SK-N-SH (cell line): ENCODE measurements around the gene ADRM1. TPM values are rescaled to one million over a fixed set of nuclear protein-coding genes. Genes with fewer than 3 reads are reported as not detected.

Experiments used
- CTCF ChIA-PET: fragments of 300-600, 350-600 bp; formaldehyde crosslinking; extraction: SDS; loops from one replicate; lab custom pipeline; 2021; lab: Yijun Ruan, JAX
- POLR2A ChIA-PET: fragments of 350-600 bp; sonication (Branson Sonifier 250); formaldehyde crosslinking; extraction: SDS; loops from one replicate; lab custom pipeline; 2020; ENCODE audit warnings: antibody characterized with exemption, inconsistent platforms; lab: Yijun Ruan, JAX
- DNase-seq: peaks from one replicate; pipeline ENCODE4 v3.0.0; 2012
- H2AFZ ChIP-seq: fragments of 200-600 bp; sonication (generic); 2 replicates; pipeline ENCODE4 v1.8.1; 2016; ENCODE audit warnings: antibody characterized with exemption, mild to moderate bottlenecking, low read depth
- H3F3A ChIP-seq: fragments of 200-600 bp; sonication (generic); replicated peaks from 2 replicates; pipeline ENCODE3; 2016; ENCODE audit warnings: antibody characterized with exemption, mild to moderate bottlenecking; ENCODE audit not compliant: insufficient read depth
- H3K27ac ChIP-seq, 2 experiments: fragments of 200-500 bp in 1 of 2; fragments of 200-600 bp in 1 of 2; sonication (Bioruptor generic) in 1 of 2; sonication (generic), shearing (Covaris generic) in 1 of 2; 2 replicates each; pipeline versions ENCODE4 v1.5.1 to v1.6.1; 2014 to 2016; ENCODE audit warnings: low read depth in 2 of 2, inconsistent platforms in 1 of 2, low read length in 1 of 2, mild to moderate bottlenecking in 1 of 2, mixed read lengths in 1 of 2
- H3K27me3 ChIP-seq: fragments of 200-600 bp; sonication (generic), shearing (Covaris generic); 2 replicates; pipeline ENCODE4 v1.6.1; 2016; ENCODE audit warnings: mixed run types; ENCODE audit not compliant: insufficient read depth
- H3K36me3 ChIP-seq, 2 experiments: fragments of 200-500 bp in 1 of 2; fragments of 200-600 bp in 1 of 2; sonication (Bioruptor generic) in 1 of 2; sonication (generic) in 1 of 2; replicated peaks in 1 of 2; 2 replicates each; pipeline versions ENCODE3 to v1.5.1; 2014 to 2016; ENCODE audit warnings: low read length in 1 of 2, mild to moderate bottlenecking in 1 of 2; ENCODE audit not compliant: insufficient read depth in 2 of 2, control insufficient read depth in 1 of 2
- H3K4me1 ChIP-seq, 2 experiments: fragments of 200-500 bp in 1 of 2; fragments of 200-600 bp in 1 of 2; sonication (Bioruptor generic) in 1 of 2; sonication (generic), shearing (Covaris generic) in 1 of 2; 2 replicates each; pipeline versions ENCODE4 v1.5.1 to v1.6.1; 2014 to 2016; ENCODE audit warnings: low read depth in 1 of 2, low read length in 1 of 2, mixed run types in 1 of 2; ENCODE audit not compliant: insufficient read depth in 2 of 2, control insufficient read depth in 1 of 2
- H3K4me2 ChIP-seq: fragments of 200-600 bp; sonication (generic), shearing (Covaris generic); 2 replicates; pipeline ENCODE4 v1.6.1; 2017; ENCODE audit warnings: mixed run types
- H3K4me3 ChIP-seq, 2 experiments: fragments of 200-500 bp in 1 of 2; fragments of 200-600 bp in 1 of 2; sonication (Bioruptor generic) in 1 of 2; sonication (generic), shearing (Covaris generic) in 1 of 2; 2 replicates each; pipeline versions ENCODE4 v1.5.1 to v1.8.1; 2014 to 2016; ENCODE audit warnings: low read depth in 2 of 2, inconsistent platforms in 1 of 2, low read length in 1 of 2, mild to moderate bottlenecking in 1 of 2, mixed read lengths in 1 of 2, moderate library complexity in 1 of 2
- H3K79me2 ChIP-seq: fragments of 200-600 bp; sonication (generic); 2 replicates; pipeline ENCODE4 v1.8.1; 2017; ENCODE audit warnings: mild to moderate bottlenecking; ENCODE audit not compliant: insufficient read depth
- H3K9ac ChIP-seq: fragments of 200-600 bp; sonication (generic); 2 replicates; pipeline ENCODE4 v1.6.1; 2017; ENCODE audit warnings: mixed run types
- H3K9me2 ChIP-seq: fragments of 200-600 bp; sonication (generic); 2 replicates; pipeline ENCODE4 v1.6.1; 2017; ENCODE audit warnings: mixed run types
- H3K9me3 ChIP-seq: fragments of 200-600 bp; sonication (generic); 2 replicates; pipeline ENCODE4 v1.6.1; 2017; ENCODE audit warnings: mixed run types, mild to moderate bottlenecking, moderate library complexity
- H4K20me1 ChIP-seq: fragments of 200-600 bp; sonication (generic); 2 replicates; pipeline ENCODE4 v1.6.1; 2017; ENCODE audit warnings: mild to moderate bottlenecking, mixed run types; ENCODE audit not compliant: insufficient read depth
- FOSL2 ChIP-seq: IDR thresholded peaks from 2 replicates; pipeline ENCODE4 v1.4.0; 2012; ENCODE audit warnings: low read depth, mild to moderate bottlenecking, moderate library complexity, borderline replicate concordance
- FOXJ3 ChIP-seq: sonication (generic); formaldehyde crosslinking; IDR thresholded peaks from 2 replicates; pipeline ENCODE4 v1.5.1; 2020; ENCODE audit warnings: mild to moderate bottlenecking, missing genetic modification reagents
- FOXM1 ChIP-seq: IDR thresholded peaks from 2 replicates; pipeline ENCODE4 v1.4.0; 2012; ENCODE audit warnings: low read depth, mild to moderate bottlenecking
- GABPA ChIP-seq: IDR thresholded peaks from 2 replicates; pipeline ENCODE4 v1.4.0; 2012; ENCODE audit warnings: low read depth, mild to moderate bottlenecking
- MXI1 ChIP-seq: IDR thresholded peaks from 2 replicates; pipeline ENCODE4 v1.6.1; 2012; ENCODE audit warnings: mild to moderate bottlenecking, low read depth, low read length, improper control_type of control experiment
- NFIC ChIP-seq: IDR thresholded peaks from 2 replicates; pipeline ENCODE4 v1.4.0; 2012; ENCODE audit warnings: borderline replicate concordance
- POLR2AphosphoS5 ChIP-seq: IDR thresholded peaks from 2 replicates; pipeline ENCODE4 v1.6.1; 2012; ENCODE audit warnings: low read depth, low read length
- RAD21 ChIP-seq: IDR thresholded peaks from 2 replicates; pipeline ENCODE4 v1.6.1; 2012; ENCODE audit warnings: mild to moderate bottlenecking, low read length
- RFX5 ChIP-seq: IDR thresholded peaks from 2 replicates; pipeline ENCODE4 v1.6.1; 2012; ENCODE audit warnings: mild to moderate bottlenecking, improper control_type of control experiment, low read length
- SMC3 ChIP-seq: IDR thresholded peaks from 2 replicates; pipeline ENCODE4 v1.6.1; 2012; ENCODE audit warnings: low read depth, low read length, improper control_type of control experiment
- TAF1 ChIP-seq: IDR thresholded peaks from 2 replicates; pipeline ENCODE4 v1.6.1; 2012; ENCODE audit warnings: low read depth, mild to moderate bottlenecking, low read length, moderate library complexity, borderline replicate concordance
- USF2 ChIP-seq: fragments of 150-350 bp; IDR thresholded peaks from 2 replicates; pipeline ENCODE4 v1.6.1; 2017; ENCODE audit warnings: antibody characterized with exemption, low read length, low read depth, borderline replicate concordance
- WGBS: methylation state at CpG from one replicate; pipeline ENCODE4 v1.1.6; 2017; ENCODE audit warnings: low lambda C conversion rate; 5-methylcytosine and 5-hydroxymethylcytosine counted together
- polyA plus RNA-seq, 3 experiments: library from polyadenylated mRNA; depleted of rRNA; stranded (reverse); fragments of >200 nt; gene quantifications; 2 replicates each; pipeline ENCODE4 v1.2.3, GENCODE V29; 2012
- TF ChIP-seq, protein P1 (sequence below): fragments of 200-600 bp; sonication (generic); IDR thresholded peaks from 2 replicates; pipeline ENCODE4 v1.6.1; 2017; ENCODE audit warnings: antibody characterized with exemption, mild to moderate bottlenecking, moderate library complexity
- TF ChIP-seq, protein P2 (sequence below): IDR thresholded peaks from 2 replicates; pipeline ENCODE4 v1.4.0; 2012; ENCODE audit warnings: low read depth, borderline replicate concordance

Gene ADRM1
- polyA plus RNA-seq, 1 of the 3 experiments (the other 2 are of a cell fraction), result 142 TPM

- TF ChIP-seq RFX5, result no peak
- no peak for TF ChIP-seq TAF1
- no peak for TF ChIP-seq NFIC
Measured at GRCh38 chr20:62321975-62322374, 19.2 kb downstream of the ADRM1 start (continued).

GRCh38 chr20:62322492-62323041 lies 19.8 kb downstream of the ADRM1 start:
- no peak overlapping the region for H3K27ac ChIP-seq
- peaks cover 0 to 57% of the 10 kb centered on the region in 2 experiments for H3K36me3 ChIP-seq
- H3K79me2 ChIP-seq, result no peaks in the 10 kb centered on the region
- H3K4me2 ChIP-seq, result no peak overlapping the region
- no peak overlapping the region for H3K9ac ChIP-seq
- no peaks in the 10 kb centered on the region for H3K9me3 ChIP-seq
- no peaks in the 10 kb centered on the region for H4K20me1 ChIP-seq
- H3K4me3 ChIP-seq, result no peak overlapping the region
- DNase-seq, result no peak
- no peaks in the 10 kb centered on the region for H3K4me1 ChIP-seq
- no peaks in the 10 kb centered on the region for H3K9me2 ChIP-seq
- POLR2A ChIA-PET, result no interaction called here
- H2AFZ ChIP-seq, result no peak overlapping the region
- CTCF ChIA-PET, result no interaction called here
- TF ChIP-seq POLR2AphosphoS5 (no peak), FOXM1 (no peak), USF2 (no peak), SMC3 (no peak), FOXJ3 (CRISPR knock-in tag) (no peak), FOSL2 (no peak), MXI1 (no peak), GABPA (no peak), RAD21 (no peak)
- TF ChIP-seq, protein P1, sequence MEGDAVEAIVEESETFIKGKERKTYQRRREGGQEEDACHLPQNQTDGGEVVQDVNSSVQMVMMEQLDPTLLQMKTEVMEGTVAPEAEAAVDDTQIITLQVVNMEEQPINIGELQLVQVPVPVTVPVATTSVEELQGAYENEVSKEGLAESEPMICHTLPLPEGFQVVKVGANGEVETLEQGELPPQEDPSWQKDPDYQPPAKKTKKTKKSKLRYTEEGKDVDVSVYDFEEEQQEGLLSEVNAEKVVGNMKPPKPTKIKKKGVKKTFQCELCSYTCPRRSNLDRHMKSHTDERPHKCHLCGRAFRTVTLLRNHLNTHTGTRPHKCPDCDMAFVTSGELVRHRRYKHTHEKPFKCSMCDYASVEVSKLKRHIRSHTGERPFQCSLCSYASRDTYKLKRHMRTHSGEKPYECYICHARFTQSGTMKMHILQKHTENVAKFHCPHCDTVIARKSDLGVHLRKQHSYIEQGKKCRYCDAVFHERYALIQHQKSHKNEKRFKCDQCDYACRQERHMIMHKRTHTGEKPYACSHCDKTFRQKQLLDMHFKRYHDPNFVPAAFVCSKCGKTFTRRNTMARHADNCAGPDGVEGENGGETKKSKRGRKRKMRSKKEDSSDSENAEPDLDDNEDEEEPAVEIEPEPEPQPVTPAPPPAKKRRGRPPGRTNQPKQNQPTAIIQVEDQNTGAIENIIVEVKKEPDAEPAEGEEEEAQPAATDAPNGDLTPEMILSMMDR, result no peak
- TF ChIP-seq, protein P2, sequence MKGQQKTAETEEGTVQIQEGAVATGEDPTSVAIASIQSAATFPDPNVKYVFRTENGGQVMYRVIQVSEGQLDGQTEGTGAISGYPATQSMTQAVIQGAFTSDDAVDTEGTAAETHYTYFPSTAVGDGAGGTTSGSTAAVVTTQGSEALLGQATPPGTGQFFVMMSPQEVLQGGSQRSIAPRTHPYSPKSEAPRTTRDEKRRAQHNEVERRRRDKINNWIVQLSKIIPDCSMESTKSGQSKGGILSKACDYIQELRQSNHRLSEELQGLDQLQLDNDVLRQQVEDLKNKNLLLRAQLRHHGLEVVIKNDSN, result no peak
- H3K27me3 ChIP-seq, result no peaks in the 10 kb centered on the region
- WGBS, result 97% methylated on average over 9 of the region's 16 CpGs
- no peaks in the 10 kb centered on the region for H3F3A ChIP-seq
